DMS79 treated with DMSO at 0.1 percent for 48 hours (cell line): Measurements from ENCODE around the gene MINDY4B.
"Not testable (repeated sequence)": the region's sequence is repeated elsewhere in the genome, so short reads cannot be mapped to it uniquely, and the experiment has no call there.

Source experiments
- DNase-seq: peaks from one replicate; lab custom pipeline; 2025; lab: John Stamatoyannopoulos, UW

The MINDY4B gene

GRCh38 chr3:150898046-150898754 is 7.0 kb downstream of the MINDY4B start:
- DNase-seq = no peak

DNA sequence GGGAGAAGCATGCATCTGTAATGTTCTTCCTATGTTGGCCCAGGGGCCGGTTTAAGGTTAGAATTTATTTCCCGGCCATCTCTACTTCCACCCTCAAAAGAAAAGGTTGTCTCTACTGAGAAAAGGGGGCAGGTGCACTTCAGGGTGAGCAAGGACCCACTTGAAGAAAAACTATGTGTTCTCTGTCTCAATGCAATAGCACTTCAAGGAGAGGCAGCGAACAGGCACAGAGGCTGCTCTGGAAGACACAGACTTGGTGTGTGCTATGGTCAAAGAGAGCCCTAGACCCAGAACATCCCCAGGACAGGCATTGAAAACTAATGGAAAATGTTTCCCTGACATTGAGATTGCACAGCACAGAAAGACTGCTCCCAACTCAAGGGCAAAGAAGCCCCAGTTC is 7.6 kb downstream of the MINDY4B start:
- no peak for DNase-seq

GRCh38 chr3:150890831-150891230 is 14.4 kb downstream of the MINDY4B start:
- DNase-seq = no peak

DNA sequence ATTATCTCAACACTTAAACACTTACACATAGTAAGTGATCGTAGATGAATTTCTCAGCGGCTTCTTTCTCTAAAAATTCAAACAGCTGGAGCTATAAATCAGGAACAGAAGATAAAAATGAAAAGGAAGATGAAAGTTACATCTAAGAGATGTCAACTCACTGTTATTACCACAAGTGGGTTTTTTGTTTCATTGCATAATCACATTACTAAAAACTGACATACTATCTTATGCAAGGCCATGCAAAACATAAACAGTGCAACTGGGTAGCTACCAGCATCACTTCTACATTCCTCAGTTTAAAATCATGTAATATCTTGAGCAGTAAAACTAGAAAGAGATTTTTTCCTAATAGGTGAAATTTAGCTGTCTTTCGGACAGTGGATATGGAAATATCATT is 14.9 kb downstream of the MINDY4B start:
- no peak for DNase-seq

DNA sequence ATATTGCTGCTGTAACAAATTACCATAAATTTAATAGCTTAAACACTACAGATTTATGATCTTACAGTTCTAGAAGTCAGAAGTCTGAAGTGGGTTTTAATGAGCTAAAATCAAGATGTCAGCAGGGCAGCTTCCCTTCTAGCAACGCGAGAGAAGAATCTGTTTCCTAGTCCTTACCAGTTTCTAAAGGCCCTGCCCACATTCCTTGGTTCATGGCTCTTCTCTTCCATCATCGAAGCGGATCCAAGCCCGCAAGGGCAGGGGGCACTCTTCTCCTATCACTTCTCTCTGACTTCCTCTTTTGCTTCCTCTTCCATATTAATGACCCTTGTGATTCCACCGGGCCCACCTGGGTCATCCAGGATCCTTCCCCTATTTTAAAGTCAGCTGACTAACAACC is 16.1 kb downstream of the MINDY4B start:
- no peak for DNase-seq

GRCh38 chr3:150887031-150887430 is 18.2 kb downstream of the MINDY4B start:
- no peak for DNase-seq

DNA sequence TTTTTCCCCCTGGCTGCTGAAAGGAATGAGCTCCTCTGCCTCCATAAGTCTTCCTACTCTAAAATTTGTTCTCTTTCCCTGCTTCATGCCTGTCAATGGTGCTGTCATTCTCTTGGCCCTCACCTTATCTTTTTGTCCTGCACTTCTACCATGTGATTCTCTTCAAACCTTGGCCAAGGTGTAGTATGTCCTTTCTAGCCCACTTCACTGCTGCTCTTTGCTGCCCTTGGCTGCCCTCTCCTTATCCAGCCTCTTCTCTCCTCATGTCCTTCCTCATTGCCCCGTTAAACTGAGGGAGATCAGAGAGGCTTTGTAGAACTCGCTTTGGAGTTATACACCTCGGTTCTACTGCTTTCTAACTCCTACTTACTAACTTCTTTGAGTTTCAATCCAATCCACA is 19.7 kb downstream of the MINDY4B start:
- no peak for DNase-seq

GRCh38 chr3:150878996-150879575 is 26.2 kb downstream of the MINDY4B start:
- no peak for DNase-seq

DNA sequence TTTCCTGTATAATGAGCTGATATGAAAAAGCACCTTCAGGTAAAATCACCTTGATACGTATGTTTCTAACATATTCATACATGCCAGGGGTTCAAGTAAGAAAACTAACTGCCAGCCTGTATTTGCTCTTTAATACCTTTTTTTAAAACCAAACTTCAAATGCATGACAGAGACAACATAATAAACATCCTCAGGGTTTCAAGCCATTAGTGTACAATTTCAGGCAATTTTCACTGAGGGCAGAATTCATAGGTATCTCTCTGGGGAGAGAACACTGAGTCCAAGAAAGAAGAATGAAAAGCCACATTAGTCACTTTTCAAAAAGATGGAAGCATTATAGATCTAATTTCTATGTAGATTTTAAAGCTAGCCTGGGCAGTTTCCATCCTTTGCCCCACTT is 26.9 kb downstream of the MINDY4B start:
- no peak for DNase-seq

GRCh38 chr3:150877303-150877702 is 27.9 kb downstream of the MINDY4B start:
- no peak for DNase-seq

GRCh38 chr3:150876611-150877265 is 28.5 kb downstream of the MINDY4B start:
- no peak for DNase-seq

DNA sequence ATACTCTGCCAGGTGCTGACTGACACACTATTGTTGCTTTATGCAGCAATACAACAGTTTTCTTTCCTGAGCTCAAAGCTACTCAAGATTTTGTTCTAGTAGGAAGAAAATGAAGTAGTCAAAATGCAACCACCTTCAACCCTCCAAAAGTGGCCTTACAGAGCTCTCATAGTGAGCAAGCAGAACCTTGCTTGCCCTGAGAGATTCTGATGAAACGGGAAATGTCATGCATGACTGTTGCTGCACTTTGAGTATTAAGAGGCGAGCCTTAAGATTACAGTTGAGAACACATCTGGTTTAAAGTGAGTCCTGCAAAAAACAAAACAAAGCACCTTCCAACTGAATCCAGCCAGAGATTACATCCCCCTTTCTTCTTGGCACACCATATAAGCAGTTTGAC is 29.7 kb downstream of the MINDY4B start:
- no peak for DNase-seq

DNA sequence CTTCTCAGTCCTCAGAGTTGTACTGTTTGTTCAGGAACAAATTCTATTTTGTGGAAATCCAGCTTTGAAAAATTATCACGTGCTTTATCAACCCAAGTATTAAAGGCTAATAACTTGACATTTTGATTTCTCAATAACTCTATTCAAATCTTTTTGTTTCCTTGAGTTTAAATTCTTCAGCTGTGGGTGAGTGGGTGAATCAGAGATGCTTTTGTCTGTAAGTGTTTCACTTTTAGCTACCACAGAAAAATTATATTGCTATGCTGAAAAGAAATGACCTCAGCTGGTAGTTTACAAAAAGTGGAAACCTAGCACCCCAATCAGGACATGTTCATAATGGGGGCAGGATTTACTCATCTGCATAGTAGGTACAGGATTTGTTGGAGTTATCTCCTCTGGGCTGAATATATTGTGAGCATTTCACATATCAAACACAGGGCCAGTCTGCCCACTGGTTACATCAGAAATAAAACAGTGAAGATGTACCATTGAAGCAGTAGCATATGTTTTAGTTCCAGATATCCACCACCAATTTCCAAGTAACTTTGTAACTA is 30.5 kb downstream of the MINDY4B start:
- no peak for DNase-seq

GRCh38 chr3:150871192-150871591 is 34.0 kb downstream of the MINDY4B start:
- no peak for DNase-seq

GRCh38 chr3:150870406-150870805 is 34.8 kb downstream of the MINDY4B start:
- no peak for DNase-seq

- DNase-seq = no peak
These were observed 37.0 kb downstream of the MINDY4B start for GRCh38 chr3:150868282-150868681.

- no peak for DNase-seq
These were observed 37.8 kb downstream of the MINDY4B start for GRCh38 chr3:150867434-150867833.

DNA sequence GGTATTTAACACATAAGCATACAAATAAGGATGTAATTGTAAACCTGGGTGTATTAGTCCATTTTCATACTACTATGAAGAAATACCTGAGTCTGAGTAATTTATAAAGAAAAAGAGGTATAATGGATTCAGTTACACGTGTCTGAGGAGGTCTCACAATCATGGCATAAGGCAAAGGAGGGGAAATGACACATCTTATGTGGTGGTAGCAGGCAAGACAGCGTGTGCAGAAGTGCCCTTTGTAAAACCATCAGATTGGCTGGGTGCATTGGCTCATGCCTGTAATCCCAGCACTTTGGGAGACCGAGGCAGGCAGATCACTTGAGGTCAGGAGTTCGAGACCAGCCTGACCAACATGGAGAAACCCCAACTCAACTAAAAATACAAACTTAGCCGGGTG is 41.3 kb downstream of the MINDY4B start:
- DNase-seq = not testable (repeated sequence)

DNA sequence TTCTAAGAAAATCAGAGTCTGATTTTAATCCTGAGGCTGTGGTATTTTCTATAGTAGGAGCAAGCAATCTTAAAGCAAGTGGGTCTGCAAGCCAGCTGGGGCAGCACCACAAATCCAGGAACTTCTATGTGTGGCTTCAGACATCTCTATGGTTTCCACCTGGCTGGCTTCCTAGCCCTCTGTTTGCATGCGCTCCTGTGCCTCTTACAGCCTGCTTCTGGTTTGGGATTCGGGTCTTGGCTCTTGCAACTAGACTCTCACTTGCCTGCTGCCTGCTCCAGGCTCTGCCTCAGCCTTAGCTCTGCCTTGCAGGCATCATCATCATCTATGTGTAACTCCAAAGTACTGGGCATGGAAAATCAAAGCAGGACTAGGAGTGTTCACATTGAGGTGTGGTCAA is 43.4 kb downstream of the MINDY4B start:
- DNase-seq = no peak

- DNase-seq = not testable (repeated sequence)
These were observed 47.3 kb downstream of the MINDY4B start for GRCh38 chr3:150857936-150858335.

DNA sequence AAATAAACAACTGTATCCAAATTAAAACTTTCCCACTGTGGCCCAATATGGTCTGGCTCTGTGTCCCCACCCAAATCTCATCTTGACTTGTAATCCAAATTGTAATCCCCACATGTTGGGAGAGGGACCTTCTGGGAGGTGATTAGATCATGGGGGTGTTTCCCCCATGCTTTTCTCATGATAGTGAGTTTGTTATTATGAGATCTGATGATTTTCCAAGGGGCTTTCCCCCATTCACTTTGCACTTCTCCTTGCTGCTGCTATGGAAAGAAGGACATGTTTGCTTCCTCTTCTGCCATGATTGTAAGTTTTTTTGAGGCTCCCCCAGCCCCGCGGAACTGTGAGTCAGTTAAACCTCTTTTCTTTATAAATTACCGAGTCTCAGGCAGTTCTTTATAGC is 55.0 kb downstream of the MINDY4B start:
- no peak for DNase-seq

DNA sequence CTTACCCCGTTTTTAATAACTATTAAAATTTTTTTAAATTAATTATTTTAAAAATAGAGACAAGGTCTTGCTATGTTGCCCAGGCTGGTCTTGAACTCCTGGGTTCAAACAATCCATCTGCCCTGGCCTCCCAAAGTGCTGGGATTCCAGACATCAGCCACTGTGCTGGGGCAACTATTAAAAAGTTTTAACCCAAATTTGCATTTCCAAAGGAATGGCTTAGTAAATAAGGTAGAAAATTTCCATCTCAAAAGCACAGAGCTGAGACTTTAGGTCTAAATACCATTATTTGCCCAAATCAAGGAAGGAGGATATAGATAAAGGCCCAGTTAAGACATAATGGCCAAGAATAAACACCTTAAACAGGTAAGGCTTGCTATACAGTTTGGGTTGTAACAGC is 56.4 kb downstream of the MINDY4B start:
- DNase-seq = no peak

GRCh38 chr3:150847433-150847832 is 57.8 kb downstream of the MINDY4B start:
- no peak for DNase-seq
